GM12864 (cell line): Measurements from ENCODE around the gene APOD.

Experiments
- DNase-seq: peaks from one replicate; pipeline ENCODE4 v3.0.0-alpha.2; 2011; ENCODE audit warnings: low read depth
- H3K4me3 ChIP-seq: 2 replicates; pipeline ENCODE4 v1.5.1; 2011; ENCODE audit warnings: mild to moderate bottlenecking, low read depth, low read length, control low read depth
- CTCF ChIP-seq: IDR thresholded peaks from 2 replicates; pipeline ENCODE4 v1.5.1; 2011; ENCODE audit warnings: low read depth, mild to moderate bottlenecking, moderate library complexity, low read length, control low read depth, inconsistent platforms; ENCODE audit errors: missing control alignments

APOD gene

GRCh38 chr3:195571361-195571760, 12.4 kb downstream of the APOD start:
- no peak overlapping the region for H3K4me3 ChIP-seq
- no peak for DNase-seq
- TF ChIP-seq CTCF = no peak

- DNase-seq = no peak
- TF ChIP-seq CTCF = no peak
- no peak overlapping the region for H3K4me3 ChIP-seq
These were observed 12.8 kb downstream of the APOD start for GRCh38 chr3:195570912-195571311.

GRCh38 chr3:195570344-195570743, 13.4 kb downstream of the APOD start:
- no peak overlapping the region for H3K4me3 ChIP-seq
- DNase-seq = no peak
- no peak for TF ChIP-seq CTCF

- DNase-seq = no peak
- no peak for TF ChIP-seq CTCF
- no peak overlapping the region for H3K4me3 ChIP-seq
These were observed 15.1 kb downstream of the APOD start for GRCh38 chr3:195568630-195569029.

- no peak overlapping the region for H3K4me3 ChIP-seq
- TF ChIP-seq CTCF = no peak
- no peak for DNase-seq
These were observed 16.9 kb downstream of the APOD start for GRCh38 chr3:195566797-195567196.

- no peak for DNase-seq
- no peak for TF ChIP-seq CTCF
- no peak overlapping the region for H3K4me3 ChIP-seq
These were observed 18.0 kb downstream of the APOD start for GRCh38 chr3:195565716-195566115.

GRCh38 chr3:195563317-195563716, 20.4 kb downstream of the APOD start:
- H3K4me3 ChIP-seq = no peak overlapping the region
- no peak for TF ChIP-seq CTCF
- no peak for DNase-seq
